ENCODE results near the gene REEP5. TPM values are rescaled to one million over a fixed set of nuclear protein-coding genes. Genes with fewer than 3 reads are reported as not detected.

The REEP5 gene
- total and polyA plus RNA-seq, 2 of the 8 experiments (the other 6 are each of a cell fraction or from before 2014, with no cell fraction given): 58.3 to 94.3 TPM

GRCh38 chr5:112870966-112871365, 51.1 kb downstream of the REEP5 start:
- H3K4ac ChIP-seq (replicated peaks; ENCODE audit: insufficient read length, low read depth, low read length): no peak overlapping the region
- H3K79me1 ChIP-seq (ENCODE audit: low read depth, low read length): no peaks in the 10 kb centered on the region
- ChIA-PET POLR2A (ENCODE audit: partially characterized antibody) (interaction anchor here (0.8 to 1.4 kb wide), 3 partner anchors 10 to 18 kb away, joined by 3 to 4 read pairs (median 3); partner anchors contain the start of gene SRP19), CTCF (ENCODE audit: partially characterized antibody) (no interaction called here)
- WGBS, 2 experiments (ENCODE audit: extremely low coverage in 1 of 2, insufficient coverage in 1 of 2, insufficient read length in 1 of 2, insufficient replicate concordance in 2 of 2, low coverage in 1 of 2, low lambda C conversion rate in 2 of 2, missing lambda C conversion rate in 1 of 2): 59% methylated on average over 3 of the region's 3 CpGs; no CpG with 5 or more reads in 1 of the 2 experiments
- no peaks in the 10 kb centered on the region for H3K4me1 ChIP-seq (replicated peaks in 1 of 4; ENCODE audit: control insufficient read depth in 3 of 4, insufficient read depth in 4 of 4, low read length in 3 of 4)
- no peak overlapping the region for H2AK5ac ChIP-seq (ENCODE audit: low read depth, low read length)
- no peak overlapping the region for H2BK15ac ChIP-seq (ENCODE audit: low read length)
- H3K27me3 ChIP-seq (replicated peaks in 1 of 4; ENCODE audit: control insufficient read depth in 3 of 4, extremely low read depth in 1 of 4, insufficient read depth in 3 of 4, low read length in 3 of 4): no peaks in the 10 kb centered on the region
- no peak for TF ChIP-seq KDM1A (IDR thresholded peaks at IDR 0.05; ENCODE audit: borderline replicate concordance, low read length)
- TF ChIP-seq CBX5 (IDR thresholded peaks at IDR 0.05; ENCODE audit: low read depth, low read length): no peak
- no peak for TF ChIP-seq CHD1 (IDR thresholded peaks at IDR 0.05; ENCODE audit: low read depth, low read length)
- TF ChIP-seq SP4 (IDR thresholded peaks at IDR 0.05; ENCODE audit: low read length): no peak
- no peak for TF ChIP-seq POU5F1 (IDR thresholded peaks at IDR 0.05; ENCODE audit: low read depth, low read length)
- no peak overlapping the region for H3K23ac ChIP-seq (ENCODE audit: insufficient read length)
- no peak overlapping the region for H2BK20ac ChIP-seq (ENCODE audit: low read length)
- no peak overlapping the region for H4K5ac ChIP-seq (ENCODE audit: insufficient read length, low read depth, low read length)
- H3K79me2 ChIP-seq (ENCODE audit: control insufficient read depth in 1 of 2, insufficient read depth in 2 of 2, low read length in 2 of 2): no peaks in the 10 kb centered on the region
- FAIRE-seq (no peak), DNase-seq (ENCODE audit: low read depth in 1 of 2, low spot score in 2 of 2) (no peak)
- no peak overlapping the region for H3K14ac ChIP-seq (ENCODE audit: insufficient read length)
- H2BK5ac ChIP-seq (ENCODE audit: low read depth, low read length): no peak overlapping the region
- no peak overlapping the region for H2BK120ac ChIP-seq (replicated peaks; ENCODE audit: low read depth, low read length)
- H3K23me2 ChIP-seq (ENCODE audit: low read depth, low read length): no peaks in the 10 kb centered on the region
- H3K27ac ChIP-seq (ENCODE audit: low read depth, low read length): no peak overlapping the region
- H3K36me3 ChIP-seq (ENCODE audit: control insufficient read depth in 2 of 4, insufficient read depth in 4 of 4, low read length in 3 of 4): peaks cover 4 to 47% (median 38%) of the 10 kb centered on the region in 4 experiments
- no peak overlapping the region for H2AFZ ChIP-seq (ENCODE audit: low read length)
- no peak overlapping the region for H4K91ac ChIP-seq (replicated peaks; ENCODE audit: insufficient read length, low read length)
- H3K9ac ChIP-seq (replicated peaks in 1 of 4; ENCODE audit: extremely low read depth in 1 of 4, low read depth in 3 of 4, low read length in 3 of 4): no peak overlapping the region
- no peaks in the 10 kb centered on the region for H3K9me3 ChIP-seq (ENCODE audit: insufficient read depth in 2 of 2, low read depth in 1 of 2, low read length in 1 of 2)
- peaks cover 0 to 4% of the 10 kb centered on the region in 2 experiments for H4K20me1 ChIP-seq (replicated peaks in 1 of 2; ENCODE audit: control insufficient read depth in 1 of 2, insufficient read depth in 2 of 2, low read length in 2 of 2)
- no peak overlapping the region for H3K56ac ChIP-seq (replicated peaks; ENCODE audit: insufficient read length, low read depth, low read length)
- no peak overlapping the region for H3K4me2 ChIP-seq (ENCODE audit: insufficient read depth in 1 of 2, low read depth in 2 of 2, low read length in 2 of 2)
- no peak overlapping the region for H3K4me3 ChIP-seq (ENCODE audit: extremely low read depth in 1 of 4, insufficient read depth in 2 of 4, low read depth in 3 of 4, low read length in 4 of 4)
- H4K8ac ChIP-seq (ENCODE audit: extremely low read depth, insufficient read depth, low read length): no peak overlapping the region
- no peak overlapping the region for H2BK12ac ChIP-seq (ENCODE audit: low read depth, low read length)
- no peak overlapping the region for H3K18ac ChIP-seq (ENCODE audit: extremely low read depth, low read length)
